Panc1 (cell line): ENCODE measurements around the gene GRID1. TPM values are rescaled to one million over a fixed set of nuclear protein-coding genes. Genes with fewer than 3 reads are reported as not detected.

Experiments used
- ATAC-seq: fragments of 200-7000 bp; cut with Tn5 transposase; 2 replicates; pipeline ENCODE4 v1.9.1; 2020; ENCODE audit warnings: mild to moderate bottlenecking, moderate library complexity
- BruUV-seq: library from RNA; stranded (reverse); fragments of 400-500 nt; replicated peaks from 2 replicates; lab custom pipeline; 2021; lab: Mats Ljungman, UMichigan
- CTCF ChIA-PET: fragments of 300-600 bp; sonication (Branson Sonifier 250); formaldehyde crosslinking; loops from one replicate; lab custom pipeline; 2022; ENCODE audit warnings: antibody characterized with exemption; lab: Charles Lee
- POLR2A ChIA-PET: fragments of 300-600 bp; sonication (Branson Sonifier 250); formaldehyde crosslinking; loops from one replicate; lab custom pipeline; 2022; ENCODE audit warnings: antibody characterized with exemption; lab: Charles Lee
- DNase-seq: peaks from one replicate; pipeline ENCODE4 v3.0.0-alpha.2; 2010; ENCODE audit warnings: low read depth, low spot score
- H3K27ac ChIP-seq: 2 replicates; pipeline ENCODE4 v1.5.1; 2011; ENCODE audit warnings: mild to moderate bottlenecking, low read length, inconsistent platforms
- H3K27me3 ChIP-seq: fragments of 200-500 bp; sonication (Bioruptor generic); 2 replicates; pipeline ENCODE4 v1.6.0; 2014; ENCODE audit warnings: low read length, inconsistent platforms; ENCODE audit not compliant: control insufficient read depth, insufficient read depth
- H3K36me3 ChIP-seq: fragments of 200-500 bp; sonication (Bioruptor generic); 2 replicates; pipeline ENCODE4 v1.5.1; 2014; ENCODE audit warnings: inconsistent platforms, mild to moderate bottlenecking, low read length, moderate library complexity; ENCODE audit not compliant: control insufficient read depth, insufficient read depth
- H3K4me1 ChIP-seq: 2 replicates; pipeline ENCODE4 v1.5.1; 2011; ENCODE audit warnings: inconsistent platforms, mild to moderate bottlenecking, low read length, moderate library complexity; ENCODE audit not compliant: control insufficient read depth, insufficient read depth
- H3K4me3 ChIP-seq, 2 experiments: 2 replicates each; pipeline ENCODE4 v1.5.1; 2011 to 2012; ENCODE audit warnings: low read depth in 2 of 2, low read length in 2 of 2, mild to moderate bottlenecking in 2 of 2, inconsistent platforms in 1 of 2, moderate library complexity in 1 of 2
- H3K9me3 ChIP-seq: fragments of 200-500 bp; sonication (Bioruptor generic); 2 replicates; pipeline ENCODE4 v1.5.1; 2014; ENCODE audit warnings: low read depth, mild to moderate bottlenecking, inconsistent platforms, low read length, moderate library complexity; ENCODE audit not compliant: control insufficient read depth, insufficient read depth
- POLR2AphosphoS5 ChIP-seq: IDR thresholded peaks from 2 replicates; pipeline ENCODE4 v1.6.1; 2012; ENCODE audit warnings: mild to moderate bottlenecking, low read depth, low read length, moderate library complexity
- REST ChIP-seq, 2 experiments: IDR thresholded peaks; 2 replicates each; pipeline ENCODE4 v1.6.1; 2011 to 2012; ENCODE audit warnings: low read depth in 2 of 2, control low read depth in 1 of 2, low read length in 1 of 2, mild to moderate bottlenecking in 1 of 2, moderate library complexity in 1 of 2; ENCODE audit not compliant: insufficient read depth in 1 of 2
- SIN3A ChIP-seq: IDR thresholded peaks from 2 replicates; pipeline ENCODE4 v1.6.1; 2012; ENCODE audit warnings: low read depth, mild to moderate bottlenecking, low read length, moderate library complexity, borderline replicate concordance; ENCODE audit not compliant: insufficient read depth
- TCF7L2 ChIP-seq: IDR thresholded peaks from 2 replicates; pipeline ENCODE4 v1.6.1; 2011; ENCODE audit warnings: mild to moderate bottlenecking, low read depth, low read length, inconsistent platforms
- in situ Hi-C: cut with HindIII; loops from 2 replicates; pipeline ENCODE4 v1.10.0; 2016; ENCODE audit warnings: low sequenced_read_pairs, low pct_unique_long_range_greater_than_20kb
- intact Hi-C: fragments of 100-400 bp; cut with micrococcal nuclease; formaldehyde crosslinking; loops from one replicate; pipeline ENCODE4 v1.10.0; 2022; ENCODE audit not compliant: unreplicated experiment
- total RNA-seq: library from RNA; stranded (reverse); gene quantifications from one replicate; pipeline ENCODE4 v1.2.1, GENCODE V29; 2021; ENCODE audit not compliant: unreplicated experiment
- TF ChIP-seq, protein P1 (sequence below): fragments of 450-650 bp; IDR thresholded peaks from 2 replicates; pipeline ENCODE4 v1.5.1; 2017; ENCODE audit warnings: mild to moderate bottlenecking

The GRID1 gene
- total RNA-seq, 1 experiment from 2014 or later: 2.3 TPM

DNA sequence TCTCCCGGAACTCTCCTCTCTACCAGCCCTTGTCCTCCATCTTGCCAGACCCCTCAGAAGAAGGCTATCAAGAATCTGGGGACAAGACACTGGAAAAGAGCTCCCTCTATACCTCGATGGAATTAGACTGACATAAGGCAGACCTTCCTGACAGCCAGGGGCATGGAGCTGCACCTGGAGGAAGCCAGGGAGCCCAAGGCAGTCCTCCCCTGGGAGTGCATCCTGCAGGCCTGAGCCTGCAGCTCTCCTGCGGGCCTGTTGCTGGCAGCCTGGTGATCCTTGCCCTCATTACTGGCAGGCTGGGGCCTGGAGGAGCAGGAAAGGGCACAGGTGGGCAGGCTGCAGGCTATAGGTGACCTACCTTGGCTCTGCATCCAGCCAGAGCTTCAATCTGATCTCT lies 323.4 kb downstream of the GRID1 start:
- no peaks in the 10 kb centered on the region for H3K9me3 ChIP-seq
- H3K36me3 ChIP-seq: no peaks in the 10 kb centered on the region
- TF ChIP-seq, protein P1, sequence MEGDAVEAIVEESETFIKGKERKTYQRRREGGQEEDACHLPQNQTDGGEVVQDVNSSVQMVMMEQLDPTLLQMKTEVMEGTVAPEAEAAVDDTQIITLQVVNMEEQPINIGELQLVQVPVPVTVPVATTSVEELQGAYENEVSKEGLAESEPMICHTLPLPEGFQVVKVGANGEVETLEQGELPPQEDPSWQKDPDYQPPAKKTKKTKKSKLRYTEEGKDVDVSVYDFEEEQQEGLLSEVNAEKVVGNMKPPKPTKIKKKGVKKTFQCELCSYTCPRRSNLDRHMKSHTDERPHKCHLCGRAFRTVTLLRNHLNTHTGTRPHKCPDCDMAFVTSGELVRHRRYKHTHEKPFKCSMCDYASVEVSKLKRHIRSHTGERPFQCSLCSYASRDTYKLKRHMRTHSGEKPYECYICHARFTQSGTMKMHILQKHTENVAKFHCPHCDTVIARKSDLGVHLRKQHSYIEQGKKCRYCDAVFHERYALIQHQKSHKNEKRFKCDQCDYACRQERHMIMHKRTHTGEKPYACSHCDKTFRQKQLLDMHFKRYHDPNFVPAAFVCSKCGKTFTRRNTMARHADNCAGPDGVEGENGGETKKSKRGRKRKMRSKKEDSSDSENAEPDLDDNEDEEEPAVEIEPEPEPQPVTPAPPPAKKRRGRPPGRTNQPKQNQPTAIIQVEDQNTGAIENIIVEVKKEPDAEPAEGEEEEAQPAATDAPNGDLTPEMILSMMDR: no peak
- no peak for TF ChIP-seq POLR2AphosphoS5
- no peak for TF ChIP-seq SIN3A
- TF ChIP-seq REST (IDR thresholded peaks at IDR 0.05; ENCODE audit: insufficient read depth in 1 of 2, low read depth in 2 of 2, low read length in 1 of 2): no peak
- no peak for TF ChIP-seq TCF7L2
- no peaks in the 10 kb centered on the region for H3K27me3 ChIP-seq
- no peaks in the 10 kb centered on the region for H3K4me1 ChIP-seq
- in situ Hi-C loops: no loop called here
- CTCF ChIA-PET: interaction anchor here (0.7 kb wide), 1 partner anchor 49 kb away, joined by 3 read pairs; no protein-coding TSS in a partner anchor
- BruUV-seq: no TSS peak
- no peak overlapping the region for H3K4me3 ChIP-seq
- intact Hi-C loops: no loop called here
- no peak overlapping the region for H3K27ac ChIP-seq
- DNase-seq: no peak
- ATAC-seq: no peak
- POLR2A ChIA-PET: no interaction called here

GRCh38 chr10:86042161-86042560 lies 324.4 kb downstream of the GRID1 start:
- no TSS peak for BruUV-seq
- in situ Hi-C loops (no loop called here), intact Hi-C loops (no loop called here)
- TF ChIP-seq POLR2AphosphoS5: no peak
- TF ChIP-seq, protein P1: no peak
- no peak for TF ChIP-seq TCF7L2
- TF ChIP-seq SIN3A: no peak
- TF ChIP-seq REST (IDR thresholded peaks at IDR 0.05; ENCODE audit: insufficient read depth in 1 of 2, low read depth in 2 of 2, low read length in 1 of 2): no peak
- ATAC-seq (no peak), DNase-seq (no peak)
- Histone ChIP-seq H3K4me3 (no peak overlapping the region), H3K27me3 (no peaks in the 10 kb centered on the region), H3K36me3 (no peaks in the 10 kb centered on the region), H3K27ac (no peak overlapping the region), H3K4me1 (no peaks in the 10 kb centered on the region), H3K9me3 (no peaks in the 10 kb centered on the region)
- ChIA-PET CTCF (no interaction called here), POLR2A (no interaction called here)
